ELF-1 (cell line): ENCODE measurements around the gene CACNA1C.
"Not testable (repeated sequence)": the region's sequence is repeated elsewhere in the genome, so short reads cannot be mapped to it uniquely, and the experiment has no call there.

Source experiments
- DNase-seq: peaks from one replicate; pipeline ENCODE4 v3.0.0-alpha.2; 2016; ENCODE audit warnings: low read depth, low spot score

The CACNA1C gene

DNA sequence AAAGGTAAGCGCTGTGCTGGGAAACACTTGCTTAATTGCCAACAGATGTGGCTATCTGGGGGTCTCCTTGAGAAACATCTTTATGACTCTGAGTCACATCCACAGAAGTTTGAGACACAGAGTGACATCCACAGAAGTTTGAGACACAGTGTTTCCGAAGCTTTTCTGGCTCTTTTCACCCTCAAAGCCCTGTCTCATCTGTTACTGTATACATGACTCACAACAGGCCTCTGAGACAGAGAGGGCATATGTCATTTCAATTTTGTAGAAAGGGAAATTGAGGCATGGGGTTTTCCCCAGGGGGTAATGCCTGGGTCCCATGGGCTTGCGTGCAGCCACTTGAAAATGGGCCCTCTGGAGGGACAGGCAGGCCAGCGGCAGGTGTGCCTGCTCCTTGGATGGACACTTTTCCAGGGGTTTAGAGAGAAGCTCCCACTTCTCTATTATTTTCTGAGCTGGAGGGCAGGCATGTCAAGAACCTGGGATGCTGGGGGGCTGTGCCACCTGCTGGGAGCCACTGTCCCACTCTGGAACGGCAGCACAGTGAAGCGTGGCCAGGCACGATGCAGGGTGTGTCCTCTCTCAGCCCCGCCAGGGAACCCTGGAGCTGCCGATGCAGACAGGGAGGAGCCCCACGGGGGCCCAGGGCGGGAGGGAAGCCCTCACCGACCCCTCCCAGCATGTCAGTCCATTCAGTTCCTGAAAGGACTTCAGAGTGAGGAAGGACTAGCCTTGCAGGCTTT is 630.7 kb downstream of the CACNA1C start:
- peak; percentile 33 for DNase-seq

DNA sequence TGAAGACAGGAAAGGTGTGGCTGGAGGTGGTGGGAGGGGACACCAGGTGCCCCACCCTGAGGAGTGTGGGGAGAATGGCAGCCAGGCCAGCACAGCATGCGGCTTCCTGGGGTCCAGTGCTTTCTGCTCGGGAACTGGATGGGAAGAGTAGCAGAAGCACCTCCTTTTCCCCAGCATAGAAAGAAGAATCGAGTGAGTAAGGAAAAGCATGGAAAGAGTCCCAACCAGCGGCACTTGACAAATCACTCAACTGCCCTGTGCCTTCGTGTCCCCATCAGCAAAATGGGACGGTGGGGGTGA is 631.2 kb downstream of the CACNA1C start:
- DNase-seq: not testable (repeated sequence)

DNA sequence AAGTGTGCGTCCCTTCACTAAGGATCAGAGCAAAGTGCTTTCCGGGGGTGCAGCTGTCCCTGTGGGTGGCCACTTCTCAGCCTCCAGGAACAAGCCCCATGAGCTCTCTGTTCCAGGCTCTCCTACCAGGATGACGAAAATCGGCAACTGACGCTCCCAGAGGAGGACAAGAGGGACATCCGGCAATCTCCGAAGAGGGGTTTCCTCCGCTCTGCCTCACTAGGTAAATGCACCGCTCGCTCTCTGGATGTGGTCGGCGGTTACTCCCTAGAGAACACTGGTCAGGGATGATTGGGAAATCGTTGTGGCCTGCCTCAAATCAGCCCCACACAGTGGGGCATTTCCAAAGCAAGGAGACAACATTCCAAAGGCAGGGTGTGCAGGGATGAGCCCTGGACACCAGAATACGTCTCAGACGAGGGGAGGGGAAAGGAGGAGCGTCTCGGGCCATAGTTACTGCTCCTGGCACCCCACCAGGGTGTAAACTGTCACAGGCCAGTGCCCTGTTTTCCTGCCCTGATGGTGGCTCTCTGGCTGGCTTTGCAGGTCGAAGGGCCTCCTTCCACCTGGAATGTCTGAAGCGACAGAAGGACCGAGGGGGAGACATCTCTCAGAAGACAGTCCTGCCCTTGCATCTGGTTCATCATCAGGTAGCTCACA is 633.0 kb downstream of the CACNA1C start:
- not testable (repeated sequence) for DNase-seq

DNA sequence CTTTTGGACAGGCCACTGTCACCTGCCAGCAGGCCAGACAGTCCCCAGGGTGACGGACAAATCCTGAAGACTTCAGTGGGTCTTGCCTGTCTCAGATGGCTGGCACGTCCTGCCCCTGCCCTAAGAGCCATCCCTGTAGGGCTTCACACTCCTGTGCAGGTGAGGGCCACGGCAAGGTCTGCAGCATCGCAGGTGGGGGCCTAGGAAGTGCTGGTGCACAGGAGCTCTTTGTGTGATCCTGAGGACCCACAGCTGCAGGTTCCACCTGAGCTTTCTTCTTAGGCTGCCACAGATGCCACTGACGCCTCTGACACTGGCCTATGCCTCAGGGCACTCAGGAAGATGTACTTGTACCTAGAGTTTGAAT is 633.5 kb downstream of the CACNA1C start:
- DNase-seq: no peak

DNA sequence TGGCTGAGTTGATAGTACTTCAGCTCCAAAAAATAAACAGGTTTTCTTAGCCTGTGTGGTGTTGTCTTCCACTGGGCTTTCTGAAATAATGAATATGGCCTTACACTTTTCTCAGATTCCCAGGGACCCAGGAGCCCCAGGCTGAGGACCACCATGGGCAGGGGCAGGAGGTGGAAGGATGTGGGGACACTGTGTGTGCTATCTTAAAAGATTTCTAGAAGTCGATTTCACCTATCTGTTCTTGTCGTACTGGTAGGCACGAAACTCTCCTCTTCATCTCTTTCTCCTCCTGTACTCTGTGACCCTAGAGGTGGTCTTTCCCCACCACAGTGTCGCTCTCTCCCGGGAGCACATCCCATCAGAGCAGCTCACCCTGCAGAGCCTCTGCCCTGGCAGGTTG is 634.3 kb downstream of the CACNA1C start:
- DNase-seq: no peak

DNA sequence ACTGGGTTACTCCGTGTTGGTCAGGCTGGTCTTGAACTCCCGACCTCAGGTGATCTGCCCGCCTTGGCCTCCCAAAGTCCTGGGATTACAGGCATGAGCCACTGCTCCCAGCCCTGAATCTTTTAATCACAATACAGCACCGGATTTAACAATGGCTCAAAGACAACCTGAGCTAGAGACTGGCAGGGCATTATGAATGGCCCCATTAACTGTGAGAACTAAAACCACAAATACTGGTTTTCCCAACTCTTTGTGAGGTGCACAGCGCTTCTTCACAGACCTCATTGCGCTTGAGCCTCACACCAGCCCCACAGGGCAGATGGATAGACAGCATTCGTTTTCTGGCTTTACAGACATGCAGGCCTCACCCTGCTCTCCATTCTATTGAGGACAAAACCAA is 634.9 kb downstream of the CACNA1C start:
- DNase-seq: no peak

DNA sequence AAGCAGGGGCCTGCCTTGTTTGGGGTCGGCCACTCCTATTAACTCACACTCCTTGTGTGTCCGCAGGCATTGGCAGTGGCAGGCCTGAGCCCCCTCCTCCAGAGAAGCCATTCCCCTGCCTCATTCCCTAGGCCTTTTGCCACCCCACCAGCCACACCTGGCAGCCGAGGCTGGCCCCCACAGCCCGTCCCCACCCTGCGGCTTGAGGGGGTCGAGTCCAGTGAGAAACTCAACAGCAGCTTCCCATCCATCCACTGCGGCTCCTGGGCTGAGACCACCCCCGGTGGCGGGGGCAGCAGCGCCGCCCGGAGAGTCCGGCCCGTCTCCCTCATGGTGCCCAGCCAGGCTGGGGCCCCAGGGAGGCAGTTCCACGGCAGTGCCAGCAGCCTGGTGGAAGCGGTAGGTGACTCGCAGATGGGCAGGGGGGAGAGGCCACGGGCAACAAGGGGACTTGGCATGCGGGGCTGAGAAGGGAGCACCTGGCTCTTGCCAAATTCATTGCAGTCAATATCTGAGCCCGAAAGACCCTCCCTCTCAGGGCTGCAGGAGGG is 635.7 kb downstream of the CACNA1C start:
- no peak for DNase-seq

DNA sequence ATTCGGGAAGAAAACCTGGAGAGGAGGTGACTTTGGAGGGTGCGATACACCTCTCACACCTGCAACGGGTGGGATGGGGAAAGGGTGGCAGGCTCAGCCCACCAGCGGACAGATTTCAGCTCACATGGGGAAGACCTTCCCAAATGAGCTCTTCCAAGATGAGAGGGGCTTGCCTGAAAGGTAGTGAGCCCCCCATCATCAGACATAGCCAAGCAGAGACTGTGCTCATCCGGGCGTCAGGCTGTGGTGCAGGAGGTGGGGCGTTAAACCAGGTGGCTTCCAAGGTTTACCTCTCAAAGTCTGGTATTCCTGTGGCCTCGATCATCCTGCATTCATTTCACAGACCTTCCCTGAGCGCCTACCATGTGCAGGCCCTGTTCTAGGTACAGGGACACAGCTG is 636.6 kb downstream of the CACNA1C start:
- no peak for DNase-seq

DNA sequence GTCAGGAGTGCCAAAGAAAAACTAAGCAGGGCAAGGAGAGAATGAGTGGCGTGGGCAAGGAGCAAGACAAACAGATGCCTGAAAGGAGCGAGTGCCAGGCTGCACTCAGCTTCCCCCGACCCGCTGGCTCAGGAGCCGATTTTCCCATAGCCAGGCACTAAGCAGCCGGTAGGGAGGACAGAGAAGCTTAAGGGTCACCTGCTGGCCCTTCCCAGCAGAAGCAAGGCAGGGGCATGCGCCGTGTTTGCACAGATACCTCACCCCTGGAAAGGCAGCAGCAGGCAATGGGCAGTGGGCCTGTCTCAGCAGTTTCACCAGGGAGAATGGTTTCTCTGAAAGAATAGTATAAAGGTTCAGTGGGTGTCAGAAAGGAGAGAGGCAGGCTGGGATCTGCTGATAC is 637.1 kb downstream of the CACNA1C start:
- DNase-seq: no peak

DNA sequence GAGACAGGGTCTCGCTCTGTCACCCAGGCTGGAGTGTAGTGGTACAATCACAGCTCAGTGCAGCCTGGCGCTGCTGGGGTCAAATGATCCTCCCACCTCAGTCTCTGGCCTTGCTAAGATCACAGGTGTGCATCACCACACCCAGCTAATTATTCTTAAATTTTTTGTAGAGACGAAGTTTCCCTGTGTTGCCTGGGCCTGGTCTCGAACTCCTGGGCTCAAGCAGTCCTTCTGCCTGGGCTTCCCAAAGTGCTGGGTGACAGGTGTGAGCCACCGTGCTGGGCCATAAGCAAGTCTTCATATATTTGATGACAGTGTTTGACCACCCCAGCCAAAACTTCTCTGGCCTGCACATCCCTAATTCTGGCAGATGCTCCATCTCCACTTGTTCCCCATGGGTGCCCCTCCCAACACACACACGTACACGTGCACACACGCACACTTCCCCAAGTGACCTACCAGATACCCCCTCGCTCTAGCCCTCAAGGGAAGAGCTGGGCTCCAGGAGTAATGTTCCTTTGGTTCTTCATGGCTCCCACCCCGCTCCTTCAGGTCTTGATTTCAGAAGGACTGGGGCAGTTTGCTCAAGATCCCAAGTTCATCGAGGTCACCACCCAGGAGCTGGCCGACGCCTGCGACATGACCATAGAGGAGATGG is 637.7 kb downstream of the CACNA1C start:
- DNase-seq: no peak

DNA sequence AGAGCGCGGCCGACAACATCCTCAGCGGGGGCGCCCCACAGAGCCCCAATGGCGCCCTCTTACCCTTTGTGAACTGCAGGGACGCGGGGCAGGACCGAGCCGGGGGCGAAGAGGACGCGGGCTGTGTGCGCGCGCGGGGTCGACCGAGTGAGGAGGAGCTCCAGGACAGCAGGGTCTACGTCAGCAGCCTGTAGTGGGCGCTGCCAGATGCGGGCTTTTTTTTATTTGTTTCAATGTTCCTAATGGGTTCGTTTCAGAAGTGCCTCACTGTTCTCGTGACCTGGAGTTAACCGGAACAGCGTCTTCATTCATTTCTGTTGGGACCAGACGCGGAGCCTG is 638.2 kb downstream of the CACNA1C start:
- DNase-seq: peak; percentile 69

DNA sequence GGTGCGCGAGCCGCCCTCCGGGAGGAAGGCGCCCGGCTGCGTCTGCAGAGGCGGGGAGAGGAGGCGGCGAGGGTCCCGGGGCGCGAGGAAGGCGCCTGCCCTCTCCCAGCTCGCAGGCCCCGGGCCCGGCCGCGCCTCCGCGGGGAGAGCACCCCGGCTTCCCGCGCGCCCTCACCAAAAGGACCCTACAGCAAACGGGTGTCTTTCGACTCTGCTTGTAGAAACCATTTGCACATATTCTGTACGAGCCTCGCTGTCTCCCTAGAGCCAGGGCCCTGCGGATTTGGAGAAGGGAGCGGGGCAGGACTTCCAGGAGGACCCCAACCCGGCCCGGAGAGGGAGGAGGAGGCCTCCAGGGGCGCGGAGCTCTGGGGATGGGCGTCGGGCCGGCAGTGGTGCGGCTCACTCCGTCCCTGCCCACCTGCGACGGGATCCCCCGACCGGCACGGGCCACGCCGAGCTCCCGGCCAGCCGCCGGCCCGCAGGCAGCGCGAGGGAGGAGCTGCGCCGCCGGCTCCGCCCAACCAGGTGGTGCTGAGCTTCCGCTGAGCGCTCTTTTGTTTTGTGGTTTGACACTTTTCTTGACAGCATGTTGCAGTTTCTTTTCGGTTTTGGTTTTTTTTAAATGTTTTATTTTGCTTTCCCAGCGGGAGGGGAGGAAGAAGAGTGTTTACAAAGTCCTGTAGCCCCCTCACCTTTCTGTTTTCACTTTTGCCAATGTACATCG is 638.7 kb downstream of the CACNA1C start:
- peak; percentile 71 for DNase-seq

DNA sequence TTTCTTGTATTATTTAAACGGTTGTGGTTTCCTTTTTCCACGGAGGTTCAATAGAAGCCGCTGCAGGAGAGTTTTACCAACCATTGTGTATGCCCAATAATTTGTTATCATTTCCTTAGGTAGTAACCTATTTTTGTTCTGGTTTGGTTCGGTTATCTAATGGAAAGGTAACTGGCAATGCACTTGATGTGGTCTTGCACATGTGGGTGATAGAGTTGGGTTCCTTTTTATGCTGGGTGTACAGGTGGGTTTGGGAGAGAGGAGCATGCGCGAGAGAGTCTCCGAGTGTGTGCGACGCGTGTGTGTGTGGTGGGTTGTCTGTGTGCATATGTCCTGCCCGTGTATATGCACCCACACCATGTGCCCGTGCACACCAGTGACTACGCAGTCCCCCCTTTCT is 639.3 kb downstream of the CACNA1C start:
- no peak for DNase-seq

DNA sequence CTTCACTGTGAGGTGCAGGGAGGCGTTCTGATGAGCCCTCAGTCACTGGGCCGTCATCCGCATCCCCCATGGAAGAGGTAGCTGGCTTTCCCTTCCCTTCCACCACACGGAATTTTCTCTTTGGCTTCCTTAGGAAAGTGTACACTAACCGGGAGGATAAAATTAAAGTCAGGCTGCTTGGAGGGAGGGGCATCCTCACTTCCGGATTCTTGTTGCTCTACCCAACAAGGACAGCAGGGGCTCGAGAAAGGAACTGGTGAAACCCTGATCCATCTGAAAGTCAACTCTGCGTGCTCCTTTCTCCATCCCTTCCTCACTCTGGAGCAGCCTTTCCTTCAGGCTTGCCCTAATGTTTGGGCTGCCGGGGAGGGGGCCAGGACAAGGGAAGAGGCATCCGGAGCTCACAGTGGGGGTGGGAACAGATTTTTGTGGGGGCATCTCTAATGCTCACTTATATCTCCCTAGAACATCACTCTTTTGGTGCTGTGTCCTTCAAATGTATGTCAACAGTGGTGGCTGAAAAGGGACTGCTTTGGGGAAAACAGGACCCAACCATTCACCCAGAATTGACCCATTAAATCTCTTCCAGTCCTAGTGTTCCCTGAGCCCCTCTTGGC is 640.6 kb downstream of the CACNA1C start:
- DNase-seq: peak; percentile 44

DNA sequence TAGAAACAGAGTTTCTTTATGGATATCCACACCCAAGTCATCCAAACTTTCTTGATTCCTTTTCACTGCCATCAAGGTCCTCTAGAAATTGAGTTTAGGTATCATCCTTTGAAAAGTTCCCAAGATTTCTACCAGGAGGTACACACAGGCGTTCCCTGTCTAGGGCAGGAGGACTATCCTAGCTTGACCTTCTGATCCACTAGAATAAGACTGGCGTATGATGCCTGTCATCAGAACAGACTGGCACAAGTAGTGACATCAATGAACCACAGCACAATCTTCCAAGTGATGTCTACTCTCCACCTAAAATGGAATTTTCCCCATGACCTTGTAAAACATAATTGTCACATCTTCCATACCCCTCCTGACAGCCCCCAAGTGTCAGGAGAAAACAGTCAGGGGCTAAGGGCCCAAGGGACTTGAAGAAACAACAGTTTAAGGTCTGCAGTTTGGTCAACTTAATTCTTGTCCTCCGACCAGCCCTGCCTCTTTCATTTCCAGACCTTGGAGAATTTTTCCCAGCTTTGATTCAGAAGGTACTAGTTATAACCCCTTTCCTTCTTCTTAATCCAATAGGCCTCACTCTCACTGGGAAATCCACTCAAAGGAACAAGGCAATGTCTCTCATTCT is 641.3 kb downstream of the CACNA1C start:
- DNase-seq: no peak

DNA sequence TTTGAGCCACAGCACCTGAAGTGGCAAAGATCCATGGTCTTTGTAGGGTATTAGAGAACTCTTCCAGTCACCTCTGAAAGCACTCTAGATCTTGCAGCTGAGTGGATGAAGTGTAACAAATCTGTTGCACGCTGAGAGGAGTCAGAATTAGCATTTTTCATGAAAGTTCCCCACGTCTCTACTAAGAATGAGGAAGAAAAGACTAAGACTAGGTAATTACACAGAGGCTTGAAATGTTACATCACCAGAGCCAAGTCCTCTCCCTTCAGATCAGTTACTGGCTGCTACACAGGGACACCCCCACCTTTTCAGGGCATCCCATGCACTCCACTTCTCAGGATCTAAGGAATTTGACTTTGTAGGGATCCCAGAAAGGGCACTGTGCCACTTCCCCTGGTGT is 643.3 kb downstream of the CACNA1C start:
- no peak for DNase-seq

DNA sequence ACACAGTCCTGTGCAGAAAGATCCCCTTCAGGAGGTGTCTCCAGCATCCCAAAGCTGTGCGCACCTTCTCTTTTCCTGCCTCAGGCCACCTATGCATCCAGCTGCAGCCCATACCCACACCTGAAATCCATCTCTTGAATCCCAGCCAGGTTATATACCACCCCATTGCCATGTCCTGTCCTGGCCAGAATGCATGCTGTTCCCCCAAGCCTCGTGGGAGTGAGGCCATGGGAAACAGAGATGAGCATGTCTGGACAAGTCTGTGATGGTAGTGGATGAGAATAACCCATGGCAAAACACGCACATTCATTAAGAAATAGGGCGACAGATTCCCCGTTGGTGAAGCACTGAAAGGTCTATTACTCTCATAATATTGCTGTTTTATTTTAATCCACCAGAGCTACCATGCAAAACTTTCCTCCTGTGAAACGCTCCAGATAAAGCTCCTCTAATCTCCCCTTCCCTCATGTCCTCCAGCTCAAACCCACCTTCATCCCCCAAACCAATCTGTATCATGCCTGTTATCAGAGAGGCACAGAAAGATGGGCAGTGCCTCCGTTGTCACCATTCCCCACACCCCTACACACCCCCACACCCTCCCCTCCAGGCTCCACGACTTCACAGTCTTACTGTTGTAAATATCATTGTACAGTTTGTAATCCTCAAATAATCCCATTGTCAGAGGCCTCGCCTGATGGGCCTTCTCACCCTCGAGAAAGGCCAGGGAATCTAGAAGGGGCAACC is 644.4 kb downstream of the CACNA1C start:
- no peak for DNase-seq

DNA sequence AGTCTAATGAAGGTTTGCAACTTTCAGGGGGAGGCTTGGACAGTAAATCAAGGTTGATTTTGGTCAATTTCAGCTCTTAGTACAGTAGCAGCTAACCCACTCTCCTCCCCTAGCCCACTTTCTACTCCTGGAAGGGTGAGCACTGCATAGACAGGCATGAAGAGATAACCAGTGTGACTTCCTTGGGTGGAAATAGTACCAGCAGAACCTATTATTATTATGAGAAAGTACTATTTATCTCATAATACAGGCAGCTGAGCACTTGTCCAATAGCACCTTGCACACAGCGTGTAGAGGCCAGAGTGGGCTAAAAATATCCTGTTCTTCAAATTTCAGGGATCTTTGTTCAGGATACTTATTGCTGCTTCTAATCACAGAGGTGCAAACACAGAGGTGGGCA is 645.8 kb downstream of the CACNA1C start:
- no peak for DNase-seq

DNA sequence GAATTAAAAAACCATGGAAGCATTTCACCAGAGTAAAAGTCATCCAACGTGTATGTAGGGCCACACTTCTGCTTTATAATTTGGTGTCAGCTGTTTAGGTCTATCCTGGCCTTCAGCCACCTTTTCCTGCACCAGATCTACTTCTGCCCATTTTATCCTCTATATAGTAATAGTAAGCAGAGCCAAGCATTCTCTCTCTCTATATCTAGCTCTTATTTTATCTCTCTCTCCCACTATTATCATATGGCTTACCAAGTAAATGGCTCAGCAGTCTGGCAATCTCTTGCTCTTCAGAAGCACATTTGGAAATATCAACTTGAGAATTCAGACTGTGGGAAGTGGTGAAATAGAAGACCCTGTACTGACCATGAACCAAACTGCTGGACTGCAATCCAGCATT is 657.9 kb downstream of the CACNA1C start:
- DNase-seq: no peak

DNA sequence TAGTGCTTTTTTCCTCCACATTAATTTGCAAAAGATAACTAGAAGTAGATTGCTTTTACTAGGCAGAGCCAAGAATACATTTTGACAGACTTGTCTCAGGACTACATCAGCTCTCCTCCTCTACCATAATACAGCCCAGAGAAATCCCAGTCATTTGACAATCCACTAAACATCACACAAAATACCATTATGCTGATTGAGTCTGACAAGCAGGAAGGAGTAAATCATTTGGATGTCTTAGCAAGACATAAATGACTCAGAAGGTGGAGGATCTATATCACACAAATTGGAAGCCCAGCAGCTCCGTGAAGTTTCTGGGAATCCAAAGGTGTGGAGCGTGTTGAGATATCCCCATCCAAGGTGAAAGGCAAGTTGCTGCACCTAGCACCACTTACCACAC is 666.6 kb downstream of the CACNA1C start:
- DNase-seq: no peak

DNA sequence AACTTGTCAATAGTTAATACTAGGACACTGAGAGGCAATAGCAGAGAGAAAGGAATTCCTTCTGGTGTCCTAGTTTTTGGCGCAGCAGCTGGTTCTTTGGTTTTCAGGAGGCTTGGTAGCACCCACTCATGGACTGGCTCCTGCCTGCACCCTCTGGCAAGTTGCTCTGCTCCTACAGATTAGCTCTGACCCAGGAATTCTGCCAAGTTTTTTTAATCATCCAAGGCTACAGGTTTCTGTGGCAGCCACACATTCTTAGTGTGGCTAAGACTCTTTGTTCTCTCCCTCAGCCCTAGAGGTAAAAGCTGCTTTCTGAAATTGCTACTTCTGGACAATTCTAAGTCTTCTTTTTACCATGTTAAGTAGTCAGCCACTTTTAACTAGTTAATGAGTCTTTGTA is 670.0 kb downstream of the CACNA1C start:
- DNase-seq: no peak
